Fibroblast of skin of scalp (primary cell): ENCODE data around the gene TTC3.
"Not testable (repeated sequence)": the region's sequence is repeated elsewhere in the genome, so short reads cannot be mapped to it uniquely, and the experiment has no call there.

Experiments
- DNase-seq: peaks from one replicate; pipeline ENCODE4 v3.0.0-alpha.2; 2013

TTC3 gene

GRCh38 chr21:37095821-37096220, 22.8 kb downstream of the TTC3 start:
- no peak for DNase-seq

GRCh38 chr21:37098751-37099150, 25.7 kb downstream of the TTC3 start:
- DNase-seq, result no peak

GRCh38 chr21:37100316-37100715, 27.3 kb downstream of the TTC3 start:
- no peak for DNase-seq

- peak; percentile 13 for DNase-seq
Measured at GRCh38 chr21:37101384-37101783, 28.3 kb downstream of the TTC3 start.

GRCh38 chr21:37102746-37103145, 29.7 kb downstream of the TTC3 start:
- DNase-seq, result not testable (repeated sequence)

GRCh38 chr21:37106998-37107397, 33.9 kb downstream of the TTC3 start:
- DNase-seq, result no peak

- not testable (repeated sequence) for DNase-seq
Measured at GRCh38 chr21:37111029-37111428, 38.0 kb downstream of the TTC3 start.

GRCh38 chr21:37114301-37114700, 41.2 kb downstream of the TTC3 start:
- DNase-seq, result not testable (repeated sequence)

- peak; percentile 17 for DNase-seq
Measured at GRCh38 chr21:37116459-37116858, 43.4 kb downstream of the TTC3 start.

GRCh38 chr21:37117204-37117603, 44.1 kb downstream of the TTC3 start:
- DNase-seq, result no peak

- DNase-seq, result no peak
Measured at GRCh38 chr21:37118187-37118826, 45.3 kb downstream of the TTC3 start.

GRCh38 chr21:37119421-37120218, 46.6 kb downstream of the TTC3 start:
- no peak for DNase-seq

- DNase-seq, result no peak
Measured at GRCh38 chr21:37128076-37128475, 55.0 kb downstream of the TTC3 start.

- peak; percentile 17 for DNase-seq
Measured at GRCh38 chr21:37130971-37131370, 57.9 kb downstream of the TTC3 start.

- DNase-seq, result no peak
Measured at GRCh38 chr21:37136261-37136660, 63.2 kb downstream of the TTC3 start.

GRCh38 chr21:37136744-37137143, 63.7 kb downstream of the TTC3 start:
- DNase-seq, result no peak

GRCh38 chr21:37139154-37139553, 66.1 kb downstream of the TTC3 start:
- peak; percentile 21 for DNase-seq

- DNase-seq, result peak; percentile 91
Measured at GRCh38 chr21:37139902-37140301, 66.8 kb downstream of the TTC3 start.

- not testable (repeated sequence) for DNase-seq
Measured at GRCh38 chr21:37143392-37143791, 70.3 kb downstream of the TTC3 start.

- DNase-seq, result peak; percentile 42
Measured at GRCh38 chr21:37145635-37146111, 72.6 kb downstream of the TTC3 start.

GRCh38 chr21:37146320-37147235, 73.5 kb downstream of the TTC3 start:
- peak; percentile 17 for DNase-seq

GRCh38 chr21:37149411-37149810, 76.4 kb downstream of the TTC3 start:
- DNase-seq, result peak; percentile 57
